A549 (cell line): ENCODE data around the gene TBCA. TPM values are rescaled to one million over a fixed set of nuclear protein-coding genes. Genes with fewer than 3 reads are reported as not detected.

Experiments
- ATAC-seq, 2 experiments: fragments of 200-7000 bp in 1 of 2; fragments of >200 bp in 1 of 2; cut with Nextera tagmentation in 1 of 2; cut with Tn5 transposase in 1 of 2; 3 replicates each; pipeline versions ENCODE4 v1.8.0 to v1.9.1; 2018 to 2020; ENCODE audit warnings: mild to moderate bottlenecking in 1 of 2, moderate library complexity in 1 of 2
- CTCF ChIA-PET: fragments of 300-600 bp; sonication (Branson Sonifier 250); formaldehyde crosslinking; extraction: SDS; loops from one replicate; lab custom pipeline; 2021; ENCODE audit warnings: antibody characterized with exemption, inconsistent platforms; lab: Yijun Ruan, JAX
- POLR2A ChIA-PET: fragments of 350-600 bp; formaldehyde crosslinking; extraction: SDS; loops from one replicate; lab custom pipeline; 2021; ENCODE audit warnings: antibody characterized with exemption, inconsistent platforms; lab: Yijun Ruan, JAX
- DNase-seq, 2 experiments: peaks; one replicate each; pipeline versions ENCODE4 v3.0.0 to v3.0.0-alpha.2; 2011 to 2016; ENCODE audit warnings: low read depth in 1 of 2, low spot score in 1 of 2
- FAIRE-seq: peaks from 2 replicates; lab custom pipeline; 2011; peaks lifted over from hg19 to GRCh38; lab: Jason Lieb, UNC
- H3K27ac ChIP-seq, 2 experiments: fragments of >200 bp; sonication (Bioruptor Twin); formaldehyde crosslinking; 3 replicates each; pipeline ENCODE4 v1.5.1; 2016 to 2017
- H3K4me1 ChIP-seq: fragments of >200 bp; sonication (Bioruptor Twin); formaldehyde crosslinking; 3 replicates; pipeline ENCODE4 v1.6.1; 2016
- H3K4me2 ChIP-seq: fragments of >200 bp; sonication (Bioruptor Twin); formaldehyde crosslinking; 3 replicates; pipeline ENCODE4 v1.6.1; 2016
- H3K4me3 ChIP-seq: fragments of >200 bp; sonication (Bioruptor Twin); formaldehyde crosslinking; 3 replicates; pipeline ENCODE4 v1.5.1; 2016
- H3K9me3 ChIP-seq: fragments of >200 bp; sonication (Bioruptor Twin); formaldehyde crosslinking; 3 replicates; pipeline ENCODE4 v1.6.1; 2016
- CBX8 ChIP-seq: fragments of 200-600 bp; sonication (generic); IDR thresholded peaks from 2 replicates; pipeline ENCODE4 v1.6.1; 2016
- EHF ChIP-seq: fragments of 250-450 bp; sonication (Bioruptor Pico); IDR thresholded peaks from 2 replicates; pipeline ENCODE4 v1.5.0; 2020; ENCODE audit warnings: mild to moderate bottlenecking
- EP300 ChIP-seq, 2 experiments: fragments of >200 bp; sonication (Bioruptor Twin); formaldehyde crosslinking; IDR thresholded peaks; 2 replicates in 1 of 2; 3 replicates in 1 of 2; pipeline ENCODE4 v1.6.1; 2016 to 2017
- FOSB ChIP-seq: fragments of 250-450 bp; sonication (Bioruptor Pico); IDR thresholded peaks from 2 replicates; pipeline ENCODE4 v1.5.0; 2020; ENCODE audit warnings: mild to moderate bottlenecking, moderate library complexity
- FOXS1 ChIP-seq: fragments of 250-450 bp; sonication (Bioruptor Pico); IDR thresholded peaks from 2 replicates; pipeline ENCODE4 v1.5.0; 2020; ENCODE audit warnings: mild to moderate bottlenecking, moderate library complexity
- GATA3 ChIP-seq: IDR thresholded peaks from 2 replicates; pipeline ENCODE4 v1.6.1; 2012; ENCODE audit warnings: borderline replicate concordance
- HEYL ChIP-seq: fragments of 250-450 bp; sonication (Bioruptor Pico); IDR thresholded peaks from 2 replicates; pipeline ENCODE4 v1.8.0; 2021; ENCODE audit warnings: mild to moderate bottlenecking, moderate library complexity
- JUN ChIP-seq, 2 experiments: fragments of >200 bp; sonication (Bioruptor Twin); formaldehyde crosslinking; IDR thresholded peaks; 2 replicates in 1 of 2; 3 replicates in 1 of 2; pipeline ENCODE4 v1.6.1; 2016 to 2017
- KDM5A ChIP-seq: fragments of 200-600 bp; sonication (generic); IDR thresholded peaks from 2 replicates; pipeline ENCODE4 v1.6.1; 2016; ENCODE audit warnings: antibody characterized with exemption, mild to moderate bottlenecking
- MAZ ChIP-seq: fragments of 150-350 bp; IDR thresholded peaks from 2 replicates; pipeline ENCODE4 v1.6.1; 2014; ENCODE audit warnings: antibody characterized with exemption, low read depth, low read length, borderline replicate concordance
- MYC ChIP-seq: IDR thresholded peaks from 2 replicates; pipeline ENCODE4 v1.6.1; 2012; ENCODE audit warnings: mild to moderate bottlenecking, inconsistent platforms, low read length, improper control_type of control experiment, borderline replicate concordance
- NPAS2 ChIP-seq: fragments of 250-450 bp; sonication (Bioruptor Pico); IDR thresholded peaks from 2 replicates; pipeline ENCODE4 v1.8.0; 2022; ENCODE audit warnings: mild to moderate bottlenecking, moderate library complexity, borderline replicate concordance
- NR3C1 ChIP-seq: fragments of >200 bp; sonication (Bioruptor Twin); formaldehyde crosslinking; IDR thresholded peaks from 3 replicates; pipeline ENCODE4 v1.6.1; 2017
- PHF8 ChIP-seq: fragments of 200-600 bp; sonication (generic); IDR thresholded peaks from 2 replicates; pipeline ENCODE4 v1.6.1; 2016; ENCODE audit warnings: low read depth, mild to moderate bottlenecking, antibody characterized with exemption, moderate library complexity, borderline replicate concordance
- POLR2A ChIP-seq: IDR thresholded peaks from 2 replicates; pipeline ENCODE4 v1.6.1; 2012; ENCODE audit warnings: mild to moderate bottlenecking, low read length
- RCOR1 ChIP-seq: fragments of 150-350 bp; IDR thresholded peaks from 2 replicates; pipeline ENCODE4 v1.6.1; 2014; ENCODE audit warnings: antibody characterized with exemption, low read length, low read depth
- RFX5 ChIP-seq: fragments of 450-650 bp; IDR thresholded peaks from 2 replicates; pipeline ENCODE4 v1.7.1; 2014; ENCODE audit warnings: antibody characterized with exemption, mild to moderate bottlenecking, moderate library complexity
- RNF2 ChIP-seq: fragments of 200-600 bp; sonication (generic); IDR thresholded peaks from 2 replicates; pipeline ENCODE4 v1.6.1; 2016; ENCODE audit warnings: low read depth, mild to moderate bottlenecking, antibody characterized with exemption, moderate library complexity, borderline replicate concordance
- TFCP2L1 ChIP-seq: fragments of 250-450 bp; sonication (Bioruptor Pico); IDR thresholded peaks from 2 replicates; pipeline ENCODE4 v1.5.0; 2021; ENCODE audit warnings: mild to moderate bottlenecking
- ZNF302 ChIP-seq: fragments of 250-450 bp; sonication (Bioruptor Pico); IDR thresholded peaks from 2 replicates; pipeline ENCODE4 v1.9.0; 2021; ENCODE audit warnings: inconsistent platforms, mild to moderate bottlenecking, moderate library complexity
- WGBS: methylation state at CpG from one replicate; pipeline ENCODE4 v1.1.6; 2017; ENCODE audit errors: missing lambda C conversion rate; 5-methylcytosine and 5-hydroxymethylcytosine counted together
- polyA minus RNA-seq: library from RNA; depleted of rRNA, polyadenylated mRNA; stranded (reverse); fragments of >200 nt; gene quantifications from 2 replicates; pipeline ENCODE4 v1.2.3, GENCODE V29; 2011; rRNA and poly(A)+ RNA removed
- polyA plus RNA-seq, 4 experiments: library from polyadenylated mRNA; depleted of rRNA in 3 of 4; stranded (reverse); fragments of >200 nt; fragmentation: RNase III in 1 of 4; extraction: RNeasy Plus Mini Kit Qiagen cat#74134 plus additional on column Dnase treatment in 1 of 4; gene quantifications; 2 replicates in 3 of 4; 3 replicates in 1 of 4; pipeline ENCODE4 v1.2.3, GENCODE V29; 2011 to 2017
- TF ChIP-seq, protein P1 (sequence below): IDR thresholded peaks from 2 replicates; pipeline ENCODE4 v1.6.1; 2012
- TF ChIP-seq, protein P2 (sequence below): fragments of 250-450 bp; sonication (Bioruptor Pico); IDR thresholded peaks from 2 replicates; pipeline ENCODE4 v1.5.0; 2021; ENCODE audit warnings: mild to moderate bottlenecking, moderate library complexity, borderline replicate concordance
- TF ChIP-seq, protein P3 (sequence below): fragments of >200 bp; sonication (Bioruptor Twin); formaldehyde crosslinking; IDR thresholded peaks from 3 replicates; pipeline ENCODE4 v1.6.1; 2016
- TF ChIP-seq, protein P4 (sequence below): IDR thresholded peaks from 2 replicates; pipeline ENCODE4 v1.6.1; 2012; ENCODE audit warnings: low read depth, borderline replicate concordance
- TF ChIP-seq, protein P5 (sequence below): fragments of >200 bp; sonication (Bioruptor Twin); formaldehyde crosslinking; IDR thresholded peaks from 2 replicates; pipeline ENCODE4 v1.6.1; 2016
- TF ChIP-seq, protein P6 (sequence below): fragments of 150-350 bp; IDR thresholded peaks from 2 replicates; pipeline ENCODE4 v1.6.1; 2014; ENCODE audit warnings: low read depth, mild to moderate bottlenecking, low read length

TBCA gene, protein sequence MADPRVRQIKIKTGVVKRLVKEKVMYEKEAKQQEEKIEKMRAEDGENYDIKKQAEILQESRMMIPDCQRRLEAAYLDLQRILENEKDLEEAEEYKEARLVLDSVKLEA
- 175 and 373 TPM in 2 replicates for polyA plus RNA-seq (2011; rRNA removed)
- polyA plus RNA-seq (2012; cell fraction: cytosol; rRNA removed): 96.9 and 183 TPM in 2 replicates
- 30.9 and 49.4 TPM in 2 replicates for polyA plus RNA-seq (2012; cell fraction: nucleus; rRNA removed)
- polyA plus RNA-seq (2017; fragmentation: RNase III; extraction: RNeasy Plus Mini Kit Qiagen cat#74134 plus additional on column Dnase treatment): 463 to 530 TPM (median 484 TPM) in 3 replicates
- 11.0 and 11.6 TPM in 2 replicates for polyA minus RNA-seq

DNA sequence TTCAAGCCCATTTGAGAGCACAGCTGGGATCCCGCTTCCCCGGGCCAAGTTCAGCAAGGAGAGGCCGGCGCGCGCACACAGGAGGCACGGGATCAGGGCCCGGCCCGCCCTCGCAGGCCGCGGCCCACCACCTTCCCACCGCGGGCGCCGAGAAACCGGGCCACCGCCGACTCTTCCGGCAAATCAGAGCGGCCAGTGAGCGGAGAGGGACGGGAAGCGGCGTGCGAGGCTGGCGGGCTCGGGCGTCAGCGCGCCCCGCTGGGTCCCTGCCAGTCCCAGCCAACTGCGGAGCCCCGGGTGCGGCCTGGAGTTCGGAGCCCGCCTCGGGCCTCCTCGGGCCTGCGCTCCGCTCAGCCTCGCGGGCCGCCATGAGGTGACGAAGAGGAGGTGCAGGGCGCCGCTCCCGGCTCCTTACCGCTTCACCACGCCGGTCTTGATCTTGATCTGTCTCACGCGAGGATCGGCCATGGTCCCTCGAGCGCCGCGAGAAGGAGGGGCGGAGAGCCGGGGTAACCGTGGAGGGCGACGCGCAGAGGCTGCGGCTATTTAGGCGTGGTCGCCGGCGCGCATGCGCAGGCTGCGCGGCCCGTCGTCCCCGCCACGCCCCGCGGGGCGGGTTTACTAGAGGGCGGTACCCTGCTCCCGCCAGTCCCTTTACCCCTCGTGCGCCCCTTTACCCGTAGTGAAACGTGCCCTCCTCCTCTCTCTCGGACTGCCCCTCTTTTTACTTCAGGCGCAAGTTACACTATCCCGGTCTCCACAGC, at the start of gene TBCA:
TBCA (minus strand) TSS at position 550 of the 764 bp plus-strand sequence; CDS start at position 468, 82 bp downstream.
- Histone ChIP-seq H3K9me3 (no peaks in the 10 kb centered on the region), H3K4me1 (peaks cover 33% of the 10 kb centered on the region), H3K27ac (peak within 1 kb of the TSS; percentile 92 to 95), H3K4me2 (peak within 1 kb of the TSS; percentile 93), H3K4me3 (peak within 1 kb of the TSS; percentile 84)
- DNase-seq (peak; percentile 55 to 92), FAIRE-seq (no peak), ATAC-seq (peak; percentile 90 to 95)
- WGBS: 1% methylated on average over 29 of the region's 89 CpGs
- POLR2A ChIA-PET: no interaction called here
- TF ChIP-seq FOXS1 (no peak), JUN (IDR thresholded peaks at IDR 0.05) (peak; percentile 51 to 83; a peak in 3 of 5 replicates), PHF8 (peak; percentile 97), TFCP2L1 (CRISPR knock-in tag) (0 out of 2 replicates have a peak, but pooled peaks have one; percentile 59), ZNF302 (CRISPR knock-in tag) (no peak), GATA3 (no peak), MYC (no peak; the same call in 1 of the 2 replicates), KDM5A (0 out of 2 replicates have a peak, but pooled peaks have one; percentile 23), NR3C1 (no peak), POLR2A (peak; percentile 77)
- TF ChIP-seq, protein P1, sequence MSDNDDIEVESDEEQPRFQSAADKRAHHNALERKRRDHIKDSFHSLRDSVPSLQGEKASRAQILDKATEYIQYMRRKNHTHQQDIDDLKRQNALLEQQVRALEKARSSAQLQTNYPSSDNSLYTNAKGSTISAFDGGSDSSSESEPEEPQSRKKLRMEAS: peak; percentile 73
- TF ChIP-seq, protein P2, sequence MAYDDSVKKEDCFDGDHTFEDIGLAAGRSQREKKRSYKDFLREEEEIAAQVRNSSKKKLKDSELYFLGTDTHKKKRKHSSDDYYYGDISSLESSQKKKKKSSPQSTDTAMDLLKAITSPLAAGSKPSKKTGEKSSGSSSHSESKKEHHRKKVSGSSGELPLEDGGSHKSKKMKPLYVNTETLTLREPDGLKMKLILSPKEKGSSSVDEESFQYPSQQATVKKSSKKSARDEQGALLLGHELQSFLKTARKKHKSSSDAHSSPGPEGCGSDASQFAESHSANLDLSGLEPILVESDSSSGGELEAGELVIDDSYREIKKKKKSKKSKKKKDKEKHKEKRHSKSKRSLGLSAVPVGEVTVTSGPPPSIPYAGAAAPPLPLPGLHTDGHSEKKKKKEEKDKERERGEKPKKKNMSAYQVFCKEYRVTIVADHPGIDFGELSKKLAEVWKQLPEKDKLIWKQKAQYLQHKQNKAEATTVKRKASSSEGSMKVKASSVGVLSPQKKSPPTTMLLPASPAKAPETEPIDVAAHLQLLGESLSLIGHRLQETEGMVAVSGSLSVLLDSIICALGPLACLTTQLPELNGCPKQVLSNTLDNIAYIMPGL: peak; percentile 82; the same call in 1 of the 2 replicates
- TF ChIP-seq, protein P3, sequence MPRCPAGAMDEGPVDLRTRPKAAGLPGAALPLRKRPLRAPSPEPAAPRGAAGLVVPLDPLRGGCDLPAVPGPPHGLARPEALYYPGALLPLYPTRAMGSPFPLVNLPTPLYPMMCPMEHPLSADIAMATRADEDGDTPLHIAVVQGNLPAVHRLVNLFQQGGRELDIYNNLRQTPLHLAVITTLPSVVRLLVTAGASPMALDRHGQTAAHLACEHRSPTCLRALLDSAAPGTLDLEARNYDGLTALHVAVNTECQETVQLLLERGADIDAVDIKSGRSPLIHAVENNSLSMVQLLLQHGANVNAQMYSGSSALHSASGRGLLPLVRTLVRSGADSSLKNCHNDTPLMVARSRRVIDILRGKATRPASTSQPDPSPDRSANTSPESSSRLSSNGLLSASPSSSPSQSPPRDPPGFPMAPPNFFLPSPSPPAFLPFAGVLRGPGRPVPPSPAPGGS: peak; percentile 75; the same call in 2 of the 3 replicates
- TF ChIP-seq, protein P4, sequence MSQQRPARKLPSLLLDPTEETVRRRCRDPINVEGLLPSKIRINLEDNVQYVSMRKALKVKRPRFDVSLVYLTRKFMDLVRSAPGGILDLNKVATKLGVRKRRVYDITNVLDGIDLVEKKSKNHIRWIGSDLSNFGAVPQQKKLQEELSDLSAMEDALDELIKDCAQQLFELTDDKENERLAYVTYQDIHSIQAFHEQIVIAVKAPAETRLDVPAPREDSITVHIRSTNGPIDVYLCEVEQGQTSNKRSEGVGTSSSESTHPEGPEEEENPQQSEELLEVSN: peak; percentile 61; the same call in 1 of the 2 replicates
- CTCF ChIA-PET: no interaction called here

DNA sequence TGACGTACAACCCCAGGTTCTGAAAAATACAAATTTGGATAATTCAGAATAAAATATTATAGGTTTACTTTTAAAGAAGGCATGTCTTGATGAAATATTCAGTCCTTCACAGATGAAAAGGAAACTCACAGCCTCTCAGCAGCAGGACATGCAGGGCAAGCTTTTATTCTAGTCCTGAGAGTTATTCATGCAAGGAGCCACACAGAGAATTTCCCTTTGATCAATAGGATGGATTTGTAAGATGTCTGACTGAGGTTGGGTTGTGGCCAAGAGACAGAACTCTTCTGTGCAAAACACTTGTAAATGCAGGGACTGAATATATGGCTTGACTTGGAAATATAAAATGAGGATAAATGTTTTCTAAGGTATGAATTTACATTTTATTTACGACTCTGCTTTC, 48.8 kb upstream of the TBCA start:
- WGBS: 80% methylated on average over 2 of the region's 2 CpGs
- TF ChIP-seq CBX8: no peak
- TF ChIP-seq KDM5A: no peak
- TF ChIP-seq GATA3: no peak
- no peak for TF ChIP-seq MAZ
- TF ChIP-seq, protein P5, sequence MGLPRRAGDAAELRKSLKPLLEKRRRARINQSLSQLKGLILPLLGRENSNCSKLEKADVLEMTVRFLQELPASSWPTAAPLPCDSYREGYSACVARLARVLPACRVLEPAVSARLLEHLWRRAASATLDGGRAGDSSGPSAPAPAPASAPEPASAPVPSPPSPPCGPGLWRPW: no peak
- no peak for TF ChIP-seq RCOR1
- TF ChIP-seq, protein P3: no peak
- TF ChIP-seq, protein P1: no peak
- no peak for TF ChIP-seq RFX5
- no peak for TF ChIP-seq HEYL (CRISPR knock-in tag)
- no peak for TF ChIP-seq NR3C1
- no peak for TF ChIP-seq EHF
- TF ChIP-seq RNF2: no peak
- TF ChIP-seq EP300 (IDR thresholded peaks at IDR 0.05): no peak
- TF ChIP-seq, protein P6, sequence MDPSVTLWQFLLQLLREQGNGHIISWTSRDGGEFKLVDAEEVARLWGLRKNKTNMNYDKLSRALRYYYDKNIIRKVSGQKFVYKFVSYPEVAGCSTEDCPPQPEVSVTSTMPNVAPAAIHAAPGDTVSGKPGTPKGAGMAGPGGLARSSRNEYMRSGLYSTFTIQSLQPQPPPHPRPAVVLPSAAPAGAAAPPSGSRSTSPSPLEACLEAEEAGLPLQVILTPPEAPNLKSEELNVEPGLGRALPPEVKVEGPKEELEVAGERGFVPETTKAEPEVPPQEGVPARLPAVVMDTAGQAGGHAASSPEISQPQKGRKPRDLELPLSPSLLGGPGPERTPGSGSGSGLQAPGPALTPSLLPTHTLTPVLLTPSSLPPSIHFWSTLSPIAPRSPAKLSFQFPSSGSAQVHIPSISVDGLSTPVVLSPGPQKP: no peak
- TF ChIP-seq NPAS2 (CRISPR knock-in tag): no peak
- no peak for TF ChIP-seq FOSB
- no peak for FAIRE-seq
- ATAC-seq: no peak
- ChIA-PET CTCF (interaction anchor here (0.6 to 1.2 kb wide), 2 partner anchors 15 to 182 kb away, joined by 3 read pairs; no protein-coding TSS in a partner anchor), POLR2A (no interaction called here)
- Histone ChIP-seq H3K27ac (no peak overlapping the region), H3K9me3 (no peaks in the 10 kb centered on the region), H3K4me2 (no peak overlapping the region), H3K4me1 (no peaks in the 10 kb centered on the region), H3K4me3 (no peak overlapping the region)
- DNase-seq: no peak
